ENCODE data around the gene ZBED2.

- TF ChIP-seq CREB5 (CRISPR knock-in tag; IDR thresholded peaks at IDR 0.05; ENCODE audit: low read depth) (no peak), ZNF70 (CRISPR knock-in tag; IDR thresholded peaks at IDR 0.05) (no peak), ZNF565 (CRISPR knock-in tag; conservative IDR thresholded peaks at IDR 0.05; ENCODE audit: low read depth) (no peak), ZFP30 (CRISPR knock-in tag; IDR thresholded peaks at IDR 0.05) (no peak), ZFP3 (CRISPR knock-in tag; IDR thresholded peaks at IDR 0.05) (no peak), GLIS3 (CRISPR knock-in tag; IDR thresholded peaks at IDR 0.05) (no peak), ZNF8 (CRISPR knock-in tag; IDR thresholded peaks at IDR 0.05) (no peak), ISL1 (CRISPR knock-in tag; IDR thresholded peaks at IDR 0.05) (no peak)
These were observed 12.2 kb upstream of the ZBED2 start for GRCh38 chr3:111607240-111607920.

Measured in SK-N-SH treated with all-trans-retinoic acid at 6 μM for 48 hours (cell line).